ENCODE measurements around the gene MTCH2. TPM values are rescaled to one million over a fixed set of nuclear protein-coding genes. Genes with fewer than 3 reads are reported as not detected.
"Not testable (repeated sequence)": the region's sequence is repeated elsewhere in the genome, so short reads cannot be mapped to it uniquely, and the experiment has no call there.

The MTCH2 gene
- polyA plus RNA-seq (2011; rRNA removed) (104 and 157 TPM in 2 replicates), polyA minus RNA-seq (2011; rRNA and poly(A)+ RNA removed) (44.4 and 57.9 TPM in 2 replicates)

DNA sequence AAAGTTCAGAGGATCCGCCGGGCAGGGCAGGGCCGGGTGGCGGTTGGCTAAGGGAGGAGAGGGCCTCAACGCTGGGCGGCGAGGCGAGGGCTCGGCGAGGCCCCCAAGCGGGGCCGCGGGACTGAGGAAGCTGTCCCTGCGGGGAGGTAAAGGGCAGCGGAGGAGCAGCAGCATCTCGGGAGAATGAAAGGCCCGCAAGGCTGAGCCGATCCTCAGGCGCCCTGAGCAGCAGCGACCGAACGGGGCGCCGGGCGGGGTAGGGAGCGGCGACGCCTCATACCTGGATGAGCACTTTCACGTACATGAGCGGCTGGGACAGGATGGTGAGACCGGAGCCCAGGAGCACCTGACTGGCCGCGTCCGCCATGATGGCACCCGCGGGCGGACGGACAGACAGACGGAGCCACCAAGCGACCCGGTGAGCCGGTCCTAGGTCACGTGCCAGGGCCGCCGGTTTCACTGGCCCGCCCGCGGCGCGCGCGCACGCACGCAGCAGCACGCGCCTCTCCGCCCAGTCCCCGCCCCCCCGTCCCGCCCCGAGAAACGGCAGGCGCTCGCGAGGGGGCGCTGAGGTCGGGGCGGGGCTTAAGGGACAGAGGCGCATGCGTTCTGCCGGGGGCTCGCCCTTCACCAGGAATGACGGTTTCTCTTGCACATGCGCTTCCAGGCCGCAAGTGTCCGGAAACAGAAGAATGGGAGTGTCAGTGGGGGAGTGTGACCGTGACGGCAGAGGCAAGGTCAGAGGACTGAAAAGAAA lies at the start of gene MTCH2:
TSS of gene MTCH2 (minus strand) at position 461 of the 757 bp plus-strand sequence. CDS start at position 367, 94 bp downstream.
- POLR2A ChIA-PET: no interaction called here
- peak; percentile 81 for DNase-seq (ENCODE audit: low read depth)
- TF ChIP-seq, protein P1, sequence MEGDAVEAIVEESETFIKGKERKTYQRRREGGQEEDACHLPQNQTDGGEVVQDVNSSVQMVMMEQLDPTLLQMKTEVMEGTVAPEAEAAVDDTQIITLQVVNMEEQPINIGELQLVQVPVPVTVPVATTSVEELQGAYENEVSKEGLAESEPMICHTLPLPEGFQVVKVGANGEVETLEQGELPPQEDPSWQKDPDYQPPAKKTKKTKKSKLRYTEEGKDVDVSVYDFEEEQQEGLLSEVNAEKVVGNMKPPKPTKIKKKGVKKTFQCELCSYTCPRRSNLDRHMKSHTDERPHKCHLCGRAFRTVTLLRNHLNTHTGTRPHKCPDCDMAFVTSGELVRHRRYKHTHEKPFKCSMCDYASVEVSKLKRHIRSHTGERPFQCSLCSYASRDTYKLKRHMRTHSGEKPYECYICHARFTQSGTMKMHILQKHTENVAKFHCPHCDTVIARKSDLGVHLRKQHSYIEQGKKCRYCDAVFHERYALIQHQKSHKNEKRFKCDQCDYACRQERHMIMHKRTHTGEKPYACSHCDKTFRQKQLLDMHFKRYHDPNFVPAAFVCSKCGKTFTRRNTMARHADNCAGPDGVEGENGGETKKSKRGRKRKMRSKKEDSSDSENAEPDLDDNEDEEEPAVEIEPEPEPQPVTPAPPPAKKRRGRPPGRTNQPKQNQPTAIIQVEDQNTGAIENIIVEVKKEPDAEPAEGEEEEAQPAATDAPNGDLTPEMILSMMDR (IDR thresholded peaks at IDR 0.05; ENCODE audit: insufficient read depth, low read depth, low read length): peak; percentile 26; the same call in 1 of the 2 replicates
- CTCF ChIA-PET: no interaction called here
- H3K36me3 ChIP-seq (ENCODE audit: control insufficient read depth, insufficient read depth, low read length): no peaks in the 10 kb centered on the region; the same call in 1 of the 2 replicates
- peak within 1 kb of the TSS; percentile 96 for H3K4me3 ChIP-seq (ENCODE audit: low read depth, low read length)
- H3K27me3 ChIP-seq (ENCODE audit: control insufficient read depth, insufficient read depth, low read length): no peaks in the 10 kb centered on the region

GRCh38 chr11:47691979-47692378 lies 49.6 kb upstream of the MTCH2 start:
- POLR2A ChIA-PET: no interaction called here
- H3K27me3 ChIP-seq (ENCODE audit: control insufficient read depth, insufficient read depth, low read length): no peaks in the 10 kb centered on the region
- CTCF ChIA-PET: no interaction called here
- TF ChIP-seq, protein P1 (IDR thresholded peaks at IDR 0.05; ENCODE audit: insufficient read depth, low read depth, low read length): no peak
- DNase-seq (ENCODE audit: low read depth): no peak
- H3K4me3 ChIP-seq (ENCODE audit: low read depth, low read length): no peak overlapping the region
- H3K36me3 ChIP-seq (ENCODE audit: control insufficient read depth, insufficient read depth, low read length): no peaks in the 10 kb centered on the region

DNA sequence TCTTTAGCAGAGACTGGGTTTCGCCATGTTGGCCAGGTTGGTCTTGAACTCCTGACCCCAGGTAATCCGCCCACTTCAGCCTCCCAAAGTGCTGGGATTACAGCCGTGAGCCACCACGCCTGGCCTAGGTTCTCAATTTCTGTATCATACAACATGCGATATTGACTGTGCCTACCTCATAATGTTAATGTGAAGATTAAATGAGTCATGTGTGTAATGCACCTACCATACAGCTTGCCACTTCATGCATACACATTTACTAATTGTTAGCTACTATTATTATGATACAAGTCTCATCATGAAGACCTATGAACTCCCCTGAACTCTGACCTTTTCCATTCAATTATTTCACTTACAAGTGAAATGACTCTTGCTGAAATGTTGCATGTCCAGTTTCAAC lies 47.1 kb upstream of the MTCH2 start:
- DNase-seq (ENCODE audit: low read depth): no peak
- H3K4me3 ChIP-seq (ENCODE audit: low read depth, low read length): no peak overlapping the region
- H3K27me3 ChIP-seq (ENCODE audit: control insufficient read depth, insufficient read depth, low read length): no peaks in the 10 kb centered on the region
- ChIA-PET POLR2A (no interaction called here), CTCF (no interaction called here)
- TF ChIP-seq, protein P1 (IDR thresholded peaks at IDR 0.05; ENCODE audit: insufficient read depth, low read depth, low read length): no peak
- H3K36me3 ChIP-seq (ENCODE audit: control insufficient read depth, insufficient read depth, low read length): no peaks in the 10 kb centered on the region

GRCh38 chr11:47688991-47689390 lies 46.6 kb upstream of the MTCH2 start:
- no peak for DNase-seq (ENCODE audit: low read depth)
- POLR2A ChIA-PET: no interaction called here
- Histone ChIP-seq H3K4me3 (ENCODE audit: low read depth, low read length) (no peak overlapping the region), H3K27me3 (ENCODE audit: control insufficient read depth, insufficient read depth, low read length) (no peaks in the 10 kb centered on the region), H3K36me3 (ENCODE audit: control insufficient read depth, insufficient read depth, low read length) (no peaks in the 10 kb centered on the region)
- TF ChIP-seq, protein P1 (IDR thresholded peaks at IDR 0.05; ENCODE audit: insufficient read depth, low read depth, low read length): no peak
- CTCF ChIA-PET: no interaction called here

- ChIA-PET POLR2A (no interaction called here), CTCF (no interaction called here)
- H3K27me3 ChIP-seq (ENCODE audit: control insufficient read depth, insufficient read depth, low read length): no peaks in the 10 kb centered on the region
- H3K4me3 ChIP-seq (ENCODE audit: low read depth, low read length): no peak overlapping the region
- TF ChIP-seq, protein P1 (IDR thresholded peaks at IDR 0.05; ENCODE audit: insufficient read depth, low read depth, low read length): no peak
- DNase-seq (ENCODE audit: low read depth): no peak
- H3K36me3 ChIP-seq (ENCODE audit: control insufficient read depth, insufficient read depth, low read length): no peaks in the 10 kb centered on the region
Observed at GRCh38 chr11:47688111-47688510, 45.8 kb upstream of the MTCH2 start.

- CTCF ChIA-PET; POLR2A ChIA-PET; H3K27me3 ChIP-seq (ENCODE audit: control insufficient read depth, insufficient read depth, low read length); H3K4me3 ChIP-seq (ENCODE audit: low read depth, low read length); H3K36me3 ChIP-seq (ENCODE audit: control insufficient read depth, insufficient read depth, low read length); DNase-seq (ENCODE audit: low read depth): not testable (repeated sequence)
Observed at GRCh38 chr11:47686704-47687103, 44.3 kb upstream of the MTCH2 start.

All from BJ (cell line).